ENCODE measurements around the gene METTL9. TPM values are rescaled to one million over a fixed set of nuclear protein-coding genes. Genes with fewer than 3 reads are reported as not detected.

The METTL9 gene
- total and polyA plus RNA-seq, 9 of the 15 experiments (the other 6 are each of a cell fraction or from before 2014, with no cell fraction given): 12.2 to 107 (median 79.1) TPM

DNA sequence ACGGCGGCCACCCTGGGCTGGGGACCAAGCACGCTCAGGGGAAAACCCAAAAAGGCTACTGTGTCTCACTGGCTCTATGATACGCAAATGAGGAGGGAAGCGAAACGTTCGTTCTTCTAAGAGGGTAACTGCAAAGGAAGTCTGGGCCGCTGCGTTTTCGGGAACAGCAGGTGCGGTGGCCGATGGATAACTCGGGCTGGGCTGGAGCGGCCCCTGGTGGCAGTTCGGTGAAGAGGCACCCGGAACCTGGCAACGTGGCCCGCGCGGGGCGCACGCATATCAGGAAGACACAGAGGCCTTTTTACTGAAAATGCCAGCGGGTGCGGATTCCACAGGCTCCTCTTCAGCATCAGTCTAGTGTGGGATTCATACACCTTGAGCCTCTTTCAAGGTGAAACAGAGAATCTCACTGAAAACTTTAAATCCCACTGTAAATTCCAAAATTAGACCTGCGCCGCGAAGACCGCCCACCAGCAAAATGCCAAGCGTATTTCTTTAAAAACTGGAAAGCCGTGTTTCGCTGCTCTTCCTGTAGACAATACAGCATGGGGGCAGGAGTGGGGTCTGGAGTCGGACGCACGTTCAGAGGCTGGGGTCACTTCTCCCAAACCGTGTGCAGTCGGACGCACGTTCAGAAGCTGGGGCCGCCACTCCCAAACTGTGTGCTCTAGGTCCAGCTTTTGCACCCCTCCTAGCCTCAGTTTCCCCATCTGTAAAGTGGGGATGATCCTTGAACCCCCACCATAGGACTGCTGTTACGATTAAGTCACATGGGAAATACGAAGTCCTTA lies 44.4 kb upstream of the METTL9 start (continued):
- TF ChIP-seq TOE1 (IDR thresholded peaks at IDR 0.05; ENCODE audit: borderline replicate concordance) (peak; percentile 29; the same call in 1 of the 2 replicates), TOE1 (CRISPR knock-in tag; IDR thresholded peaks at IDR 0.05; ENCODE audit: borderline replicate concordance, low read depth) (no peak), HDAC1 (IDR thresholded peaks at IDR 0.05) (0 out of 4 replicates have a peak, but pooled peaks of 1 of the 2 experiments have one; percentile 12), NFIC (IDR thresholded peaks at IDR 0.05) (peak; percentile 36), SAFB (IDR thresholded peaks at IDR 0.05; ENCODE audit: borderline replicate concordance, low read depth, low read length) (no peak), PHF20 (IDR thresholded peaks at IDR 0.05; ENCODE audit: partially characterized antibody) (peak; percentile 48), CBX1 (IDR thresholded peaks at IDR 0.05; ENCODE audit: low read depth) (peak; percentile 51; the same call in 1 of the 2 replicates), FOXA3 (CRISPR knock-in tag; conservative IDR thresholded peaks at IDR 0.05 in 1 of 2, IDR thresholded peaks at IDR 0.05 in 1 of 2) (peak in 1 of 2 experiments; percentile 48; a peak in 1 of 4 replicates), ZC3H11A (IDR thresholded peaks at IDR 0.05; ENCODE audit: low read depth, low read length) (0 out of 2 replicates have a peak, but pooled peaks have one; percentile 69), STAG1 (CRISPR knock-in tag; IDR thresholded peaks at IDR 0.05; ENCODE audit: borderline replicate concordance) (peak; percentile 92; the same call in 1 of the 2 replicates), NONO (IDR thresholded peaks at IDR 0.05; ENCODE audit: low read depth in 2 of 2, low read length in 1 of 2) (peak in 1 of 2 experiments; percentile 63; a peak in 1 of 4 replicates), NFE2 (IDR thresholded peaks at IDR 0.05; ENCODE audit: low read depth) (no peak), RCOR1 (IDR thresholded peaks at IDR 0.05; ENCODE audit: borderline replicate concordance in 1 of 2, low read depth in 2 of 2, low read length in 2 of 2) (peak in 1 of 2 experiments; percentile 67; a peak in 1 of 4 replicates), RBM39 (optimal IDR thresholded peaks at IDR 0.05; ENCODE audit: low read depth, low read length) (no peak), RAD21 (CRISPR knock-in tag; conservative IDR thresholded peaks at IDR 0.05 in 1 of 2, IDR thresholded peaks at IDR 0.05 in 1 of 2) (peak; percentile 99 to 100), GABPA (tag; conservative IDR thresholded peaks at IDR 0.05; ENCODE audit: low read depth) (no peak), RB1 (IDR thresholded peaks at IDR 0.05; ENCODE audit: low read depth) (peak; percentile 96), JUND (IDR thresholded peaks at IDR 0.05; ENCODE audit: borderline replicate concordance, low read depth, low read length) (peak; percentile 34; the same call in 1 of the 2 replicates), JUND (tag; IDR thresholded peaks at IDR 0.05; ENCODE audit: borderline replicate concordance, low read depth, low read length) (no peak; the same call in 2 of the 3 replicates)
- TF ChIP-seq, protein P1, sequence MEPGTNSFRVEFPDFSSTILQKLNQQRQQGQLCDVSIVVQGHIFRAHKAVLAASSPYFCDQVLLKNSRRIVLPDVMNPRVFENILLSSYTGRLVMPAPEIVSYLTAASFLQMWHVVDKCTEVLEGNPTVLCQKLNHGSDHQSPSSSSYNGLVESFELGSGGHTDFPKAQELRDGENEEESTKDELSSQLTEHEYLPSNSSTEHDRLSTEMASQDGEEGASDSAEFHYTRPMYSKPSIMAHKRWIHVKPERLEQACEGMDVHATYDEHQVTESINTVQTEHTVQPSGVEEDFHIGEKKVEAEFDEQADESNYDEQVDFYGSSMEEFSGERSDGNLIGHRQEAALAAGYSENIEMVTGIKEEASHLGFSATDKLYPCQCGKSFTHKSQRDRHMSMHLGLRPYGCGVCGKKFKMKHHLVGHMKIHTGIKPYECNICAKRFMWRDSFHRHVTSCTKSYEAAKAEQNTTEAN (CRISPR knock-in tag; IDR thresholded peaks at IDR 0.05): no peak
- TF ChIP-seq, protein P2, sequence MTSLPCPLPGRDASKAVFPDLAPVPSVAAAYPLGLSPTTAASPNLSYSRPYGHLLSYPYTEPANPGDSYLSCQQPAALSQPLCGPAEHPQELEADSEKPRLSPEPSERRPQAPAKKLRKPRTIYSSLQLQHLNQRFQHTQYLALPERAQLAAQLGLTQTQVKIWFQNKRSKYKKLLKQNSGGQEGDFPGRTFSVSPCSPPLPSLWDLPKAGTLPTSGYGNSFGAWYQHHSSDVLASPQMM (CRISPR knock-in tag; IDR thresholded peaks at IDR 0.05): 0 out of 2 replicates have a peak, but pooled peaks have one; percentile 49
- TF ChIP-seq, protein P3, sequence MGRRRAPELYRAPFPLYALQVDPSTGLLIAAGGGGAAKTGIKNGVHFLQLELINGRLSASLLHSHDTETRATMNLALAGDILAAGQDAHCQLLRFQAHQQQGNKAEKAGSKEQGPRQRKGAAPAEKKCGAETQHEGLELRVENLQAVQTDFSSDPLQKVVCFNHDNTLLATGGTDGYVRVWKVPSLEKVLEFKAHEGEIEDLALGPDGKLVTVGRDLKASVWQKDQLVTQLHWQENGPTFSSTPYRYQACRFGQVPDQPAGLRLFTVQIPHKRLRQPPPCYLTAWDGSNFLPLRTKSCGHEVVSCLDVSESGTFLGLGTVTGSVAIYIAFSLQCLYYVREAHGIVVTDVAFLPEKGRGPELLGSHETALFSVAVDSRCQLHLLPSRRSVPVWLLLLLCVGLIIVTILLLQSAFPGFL (CRISPR knock-in tag; IDR thresholded peaks at IDR 0.05): peak; percentile 50; the same call in 1 of the 2 replicates

Measured in K562 (cell line).